K562 (cell line): ENCODE results near the gene ACSL3. TPM values are rescaled to one million over a fixed set of nuclear protein-coding genes. Genes with fewer than 3 reads are reported as not detected.

Source experiments
- BCOR ChIP-seq: fragments of 450-650 bp; IDR thresholded peaks from 2 replicates; pipeline ENCODE4 v1.6.1; 2016
- FUS ChIP-seq: fragments of 200-400 bp; formaldehyde crosslinking; optimal IDR thresholded peaks from 2 replicates; pipeline ENCODE3; 2017; ENCODE audit warnings: low read depth, low read length
- KLF16 ChIP-seq: IDR thresholded peaks from 2 replicates; pipeline ENCODE4 v1.6.1; 2016; ENCODE audit warnings: antibody characterized with exemption
- MYBL2 ChIP-seq, 2 experiments: fragments of 450-650 bp in 1 of 2; sonication (generic) in 1 of 2; formaldehyde crosslinking in 1 of 2; IDR thresholded peaks; 2 replicates each; pipeline versions ENCODE4 v1.6.1 to v1.8.1; 2017 to 2022; ENCODE audit warnings: borderline replicate concordance in 1 of 2, inconsistent platforms in 1 of 2, low read depth in 1 of 2, mild to moderate bottlenecking in 1 of 2, missing genetic modification reagents in 1 of 2, moderate library complexity in 1 of 2
- MYNN ChIP-seq, 2 experiments: sonication (generic); formaldehyde crosslinking in 1 of 2; IDR thresholded peaks; 2 replicates each; pipeline versions ENCODE4 v1.5.0 to v1.6.1; 2016 to 2020; ENCODE audit warnings: antibody characterized with exemption in 1 of 2, missing genetic modification reagents in 1 of 2
- PATZ1 ChIP-seq: fragments of 250-450 bp; sonication (Bioruptor Pico); IDR thresholded peaks from 2 replicates; pipeline ENCODE4 v1.5.0; 2020; ENCODE audit warnings: mild to moderate bottlenecking, borderline replicate concordance
- PHTF2 ChIP-seq: fragments of 250-450 bp; sonication (Bioruptor Pico); IDR thresholded peaks from 2 replicates; pipeline ENCODE4 v1.5.0; 2021; ENCODE audit warnings: mild to moderate bottlenecking
- PRDM10 ChIP-seq: fragments of 450-650 bp; IDR thresholded peaks from 2 replicates; pipeline ENCODE4 v1.6.1; 2018; ENCODE audit not compliant: partially characterized antibody
- TCF7L2 ChIP-seq: fragments of 150-350 bp; IDR thresholded peaks from 2 replicates; pipeline ENCODE4 v1.6.1; 2016; ENCODE audit warnings: low read depth, mild to moderate bottlenecking, low read length, moderate library complexity
- ZKSCAN8 ChIP-seq: fragments of 200-800 bp; sonication (Bioruptor generic); IDR thresholded peaks from 2 replicates; pipeline ENCODE4 v1.6.1; 2016; ENCODE audit warnings: missing genetic modification characterization, missing compliant biosample characterization
- ZNF23 ChIP-seq: fragments of 250-450 bp; sonication (Bioruptor Pico); IDR thresholded peaks from 2 replicates; pipeline ENCODE4 v1.4.0; 2020; ENCODE audit warnings: mild to moderate bottlenecking
- ZNF347 ChIP-seq: fragments of 450-650 bp; formaldehyde crosslinking; IDR thresholded peaks from 2 replicates; pipeline ENCODE4 v1.4.0; 2020; ENCODE audit warnings: low read depth, mild to moderate bottlenecking, moderate library complexity
- ZNF431 ChIP-seq: sonication (generic); formaldehyde crosslinking; IDR thresholded peaks from 2 replicates; pipeline ENCODE4 v1.8.0; 2022; ENCODE audit warnings: mild to moderate bottlenecking, missing genetic modification reagents
- polyA plus RNA-seq, 8 experiments: library from polyadenylated mRNA; depleted of rRNA in 4 of 8; stranded (reverse) in 5 of 8; unstranded in 3 of 8; fragments of >200 nt; fragmentation: Nextera tagmentation in 2 of 8; fragmentation: Illumina TruSeq in 1 of 8; extraction: Ambion mirVana in 2 of 8; extraction: Trizol in 1 of 8; gene quantifications; 2 replicates each; pipeline versions ENCODE4 v1.2.1 to v1.2.3, GENCODE V29; 2011 to 2014; ENCODE audit warnings: inconsistent platforms in 1 of 8, missing spikeins in 1 of 8
- total RNA-seq, 7 experiments: library from RNA; depleted of rRNA in 6 of 7; stranded (reverse); fragments of >200 nt in 6 of 7; fragmentation: Illumina TruSeq in 2 of 7; extraction: Trizol in 2 of 7; gene quantifications; 2 replicates each; pipeline versions ENCODE4 v1.2.1 to v1.2.3, GENCODE V29; 2011 to 2021; ENCODE audit warnings: low replicate concordance in 1 of 7

The ACSL3 gene
- total and polyA plus RNA-seq, 9 of the 15 experiments (the other 6 are each of a cell fraction or from before 2014, with no cell fraction given), result 21.3 to 123 (median 85.2) TPM

GRCh38 chr2:222895144-222895543, 34.3 kb downstream of the ACSL3 start (continued):
- TF ChIP-seq PATZ1 (CRISPR knock-in tag) (no peak), PRDM10 (no peak), MYNN (IDR thresholded peaks at IDR 0.05) (no peak), MYNN (CRISPR knock-in tag; IDR thresholded peaks at IDR 0.05) (no peak), MYBL2 (IDR thresholded peaks at IDR 0.05; ENCODE audit: low read depth) (no peak), MYBL2 (CRISPR knock-in tag; IDR thresholded peaks at IDR 0.05; ENCODE audit: borderline replicate concordance) (no peak), PHTF2 (CRISPR knock-in tag) (no peak), ZNF431 (CRISPR knock-in tag) (no peak), ZNF347 (CRISPR knock-in tag) (no peak), KLF16 (no peak), TCF7L2 (no peak), FUS (no peak), ZKSCAN8 (no peak), ZNF23 (CRISPR knock-in tag) (no peak), BCOR (no peak)
